HG03378 (cell line): ENCODE data around the gene LMTK2.
A peak's percentile ranks its signal among the peaks of the same experiment; 100 is the strongest.

Experiments
- ATAC-seq: cut with Tn5 transposase; IDR thresholded peaks from one replicate; pipeline ENCODE4 v1.9.1; 2021; ENCODE audit warnings: mild to moderate bottlenecking, moderate library complexity; ENCODE audit not compliant: unreplicated experiment

The LMTK2 gene

GRCh38 chr7:98231493-98232262, 125.0 kb downstream of the LMTK2 start:
- ATAC-seq, result no peak

GRCh38 chr7:98232263-98232585, 125.6 kb downstream of the LMTK2 start:
- no peak for ATAC-seq

- no peak for ATAC-seq
Observed at GRCh38 chr7:98232799-98233198, 126.1 kb downstream of the LMTK2 start.

- ATAC-seq, result no peak
Observed at GRCh38 chr7:98233219-98234070, 126.8 kb downstream of the LMTK2 start.

GRCh38 chr7:98234429-98235147, 127.9 kb downstream of the LMTK2 start:
- no peak for ATAC-seq

- ATAC-seq, result no peak
Observed at GRCh38 chr7:98235901-98236300, 129.2 kb downstream of the LMTK2 start.

GRCh38 chr7:98236355-98237185, 129.9 kb downstream of the LMTK2 start:
- no peak for ATAC-seq

GRCh38 chr7:98238076-98238475, 131.4 kb downstream of the LMTK2 start:
- ATAC-seq, result no peak

- ATAC-seq, result no peak
Observed at GRCh38 chr7:98238976-98239375, 132.3 kb downstream of the LMTK2 start.

GRCh38 chr7:98240961-98241673, 134.5 kb downstream of the LMTK2 start:
- no peak for ATAC-seq

GRCh38 chr7:98241674-98242241, 135.1 kb downstream of the LMTK2 start:
- no peak for ATAC-seq

GRCh38 chr7:98242342-98242741, 135.7 kb downstream of the LMTK2 start:
- ATAC-seq, result no peak

- ATAC-seq, result no peak
Observed at GRCh38 chr7:98242934-98243333, 136.3 kb downstream of the LMTK2 start.

- no peak for ATAC-seq
Observed at GRCh38 chr7:98244871-98245270, 138.2 kb downstream of the LMTK2 start.

GRCh38 chr7:98248156-98248555, 141.5 kb downstream of the LMTK2 start:
- ATAC-seq, result no peak

GRCh38 chr7:98249106-98249505, 142.4 kb downstream of the LMTK2 start:
- no peak for ATAC-seq

- no peak for ATAC-seq
Observed at GRCh38 chr7:98250789-98251188, 144.1 kb downstream of the LMTK2 start.

GRCh38 chr7:98251231-98251600, 144.6 kb downstream of the LMTK2 start:
- peak; percentile 22 for ATAC-seq

GRCh38 chr7:98251601-98252424, 145.2 kb downstream of the LMTK2 start, which contains the start of gene TECPR1:
Gene TECPR1, minus strand, starts transcription at chr7:98252232. Its CDS starts 6,086 bp downstream, at chr7:98246146.
- ATAC-seq, result peak; percentile 94
